Hippocampal formation (tissue), 2 donors: ENCODE measurements around the gene CACNA2D3.

Source experiments
- DNase-seq, 2 donors: peaks; one replicate each; lab custom pipeline; 2025; lab: John Stamatoyannopoulos, UW

Gene CACNA2D3

GRCh38 chr3:54917862-54918261, 795.5 kb downstream of the CACNA2D3 start:
- DNase-seq = no peak

- DNase-seq = no peak
These were observed 796.2 kb downstream of the CACNA2D3 start for GRCh38 chr3:54918516-54918915.

- DNase-seq = no peak
These were observed 805.9 kb downstream of the CACNA2D3 start, which contains the start of gene LRTM1 for GRCh38 chr3:54928046-54928770. Gene LRTM1 (minus strand): TSS chr3:54928059. CDS start chr3:54927911, 148 bp downstream.

- peak; percentile 76 to 81 for DNase-seq
These were observed 808.8 kb downstream of the CACNA2D3 start for GRCh38 chr3:54931182-54931581.

GRCh38 chr3:54932606-54933005, 810.3 kb downstream of the CACNA2D3 start:
- peak; percentile 43 to 58 for DNase-seq

GRCh38 chr3:54935869-54936268, 813.5 kb downstream of the CACNA2D3 start:
- DNase-seq = no peak

- DNase-seq = no peak
These were observed 814.2 kb downstream of the CACNA2D3 start for GRCh38 chr3:54936561-54936960.

- no peak for DNase-seq
These were observed 817.4 kb downstream of the CACNA2D3 start for GRCh38 chr3:54939557-54940300.

- no peak for DNase-seq
These were observed 818.6 kb downstream of the CACNA2D3 start for GRCh38 chr3:54940971-54941370.

GRCh38 chr3:54941690-54942362, 819.5 kb downstream of the CACNA2D3 start:
- DNase-seq = no peak

GRCh38 chr3:54949491-54950044, 827.2 kb downstream of the CACNA2D3 start:
- no peak for DNase-seq

- no peak for DNase-seq
These were observed 828.1 kb downstream of the CACNA2D3 start for GRCh38 chr3:54950391-54951003.

- peak; percentile 52 to 55 for DNase-seq
These were observed 829.1 kb downstream of the CACNA2D3 start for GRCh38 chr3:54951405-54951804.

- DNase-seq = no peak
These were observed 831.7 kb downstream of the CACNA2D3 start for GRCh38 chr3:54954022-54954421.

GRCh38 chr3:54954521-54954920, 832.2 kb downstream of the CACNA2D3 start:
- DNase-seq = no peak

- no peak for DNase-seq
These were observed 833.1 kb downstream of the CACNA2D3 start for GRCh38 chr3:54955496-54955895.

GRCh38 chr3:54955941-54956340, 833.6 kb downstream of the CACNA2D3 start:
- no peak for DNase-seq

- DNase-seq = no peak
These were observed 835.4 kb downstream of the CACNA2D3 start for GRCh38 chr3:54957711-54958110.

- no peak for DNase-seq
These were observed 837.7 kb downstream of the CACNA2D3 start for GRCh38 chr3:54960082-54960481.

GRCh38 chr3:54960701-54961100, 838.3 kb downstream of the CACNA2D3 start:
- no peak for DNase-seq

- DNase-seq = no peak
These were observed 839.8 kb downstream of the CACNA2D3 start for GRCh38 chr3:54962200-54962599.

- DNase-seq = no peak
These were observed 841.3 kb downstream of the CACNA2D3 start for GRCh38 chr3:54963641-54964040.
